NCI-H2196 treated with DMSO at 0.1 percent for 48 hours (cell line): Measurements from ENCODE around the gene POLR1B.
"Not testable (repeated sequence)": the region's sequence is repeated elsewhere in the genome, so short reads cannot be mapped to it uniquely, and the experiment has no call there.

Experiments used
- DNase-seq: peaks from one replicate; lab custom pipeline; 2025; ENCODE audit not compliant: unreplicated experiment; lab: John Stamatoyannopoulos, UW

The POLR1B gene

GRCh38 chr2:112542123-112542983 lies at the start of gene POLR1B:
POLR1B (plus strand) TSS chr2:112542465; CDS start chr2:112542495, 30 bp downstream.
- peak; percentile 88 for DNase-seq

- no peak for DNase-seq
Measured at GRCh38 chr2:112493048-112493447, 49.2 kb upstream of the POLR1B start.

GRCh38 chr2:112493858-112494648 lies 48.2 kb upstream of the POLR1B start:
- DNase-seq: no peak

- DNase-seq: no peak
Measured at GRCh38 chr2:112494828-112495227, 47.4 kb upstream of the POLR1B start.

- not testable (repeated sequence) for DNase-seq
Measured at GRCh38 chr2:112495878-112496277, 46.4 kb upstream of the POLR1B start.

GRCh38 chr2:112500850-112501484 lies 41.3 kb upstream of the POLR1B start:
- not testable (repeated sequence) for DNase-seq

GRCh38 chr2:112509239-112509998 lies 32.8 kb upstream of the POLR1B start:
- DNase-seq: not testable (repeated sequence)

- DNase-seq: no peak
Measured at GRCh38 chr2:112516801-112517200, 25.5 kb upstream of the POLR1B start.

GRCh38 chr2:112518807-112519206 lies 23.5 kb upstream of the POLR1B start:
- DNase-seq: no peak

GRCh38 chr2:112519506-112519905 lies 22.8 kb upstream of the POLR1B start:
- no peak for DNase-seq

- no peak for DNase-seq
Measured at GRCh38 chr2:112520234-112520783, 22.0 kb upstream of the POLR1B start.

- DNase-seq: no peak
Measured at GRCh38 chr2:112523291-112523777, 18.9 kb upstream of the POLR1B start.

- DNase-seq: not testable (repeated sequence)
Measured at GRCh38 chr2:112524276-112524675, 18.0 kb upstream of the POLR1B start.

- DNase-seq: no peak
Measured at GRCh38 chr2:112528541-112528940, 13.7 kb upstream of the POLR1B start.

GRCh38 chr2:112529757-112530156 lies 12.5 kb upstream of the POLR1B start:
- DNase-seq: no peak

- DNase-seq: no peak
Measured at GRCh38 chr2:112530728-112531127, 11.5 kb upstream of the POLR1B start.

- no peak for DNase-seq
Measured at GRCh38 chr2:112534826-112535225, 7.4 kb upstream of the POLR1B start.

- not testable (repeated sequence) for DNase-seq
Measured at GRCh38 chr2:112536665-112537064, 5.6 kb upstream of the POLR1B start.

- DNase-seq: no peak
Measured at GRCh38 chr2:112539306-112539705, 3.0 kb upstream of the POLR1B start.

GRCh38 chr2:112540906-112541305 lies 1.4 kb upstream of the POLR1B start:
- DNase-seq: no peak
